CD14-positive monocyte (primary cell): Measurements from ENCODE around the gene S100A5. TPM values are rescaled to one million over a fixed set of nuclear protein-coding genes. Genes with fewer than 3 reads are reported as not detected.

ENCODE experiments used
- DNase-seq, 3 donors: peaks; one replicate each; pipeline ENCODE4 v3.0.0-alpha.2; 2011 to 2022
- H2AFZ ChIP-seq: 2 replicates; pipeline ENCODE4 v1.6.0; 2012; ENCODE audit warnings: mild to moderate bottlenecking, low read depth, low read length, inconsistent platforms; ENCODE audit not compliant: insufficient read depth, poor library complexity, severe bottlenecking
- H3K27ac ChIP-seq, 2 donors: 1 replicate in 1 of 2; 2 replicates in 1 of 2; pipeline ENCODE4 v1.5.1; 2012 to 2013; ENCODE audit warnings: low read length in 2 of 2, control low read depth in 1 of 2, inconsistent platforms in 1 of 2, low read depth in 1 of 2, mild to moderate bottlenecking in 1 of 2
- H3K27me3 ChIP-seq, 2 donors: one replicate each; pipeline versions ENCODE4 v1.6.0 to v1.6.1; 2011 to 2013; ENCODE audit warnings: low read length in 2 of 2; ENCODE audit not compliant: control insufficient read depth in 2 of 2, insufficient read depth in 2 of 2
- H3K36me3 ChIP-seq, 2 donors: replicated peaks in 1 of 2; 1 replicate in 1 of 2; 2 replicates in 1 of 2; pipeline versions ENCODE4 v1.5.1 to v1.6.1; 2012 to 2013; ENCODE audit warnings: low read length in 2 of 2, control low read depth in 1 of 2, inconsistent platforms in 1 of 2, mild to moderate bottlenecking in 1 of 2; ENCODE audit not compliant: insufficient read depth in 2 of 2, control insufficient read depth in 1 of 2
- H3K4me1 ChIP-seq, 2 donors: 1 replicate in 1 of 2; 2 replicates in 1 of 2; pipeline versions ENCODE4 v1.5.1 to v1.6.1; 2012 to 2013; ENCODE audit warnings: low read length in 2 of 2, control low read depth in 1 of 2, inconsistent platforms in 1 of 2, mild to moderate bottlenecking in 1 of 2, moderate library complexity in 1 of 2; ENCODE audit not compliant: insufficient read depth in 2 of 2, control insufficient read depth in 1 of 2
- H3K4me2 ChIP-seq: replicated peaks from 2 replicates; pipeline ENCODE3; 2012; ENCODE audit warnings: low read length, moderate library complexity, mild to moderate bottlenecking; ENCODE audit not compliant: poor library complexity, severe bottlenecking; ENCODE audit errors: extremely low read depth
- H3K4me3 ChIP-seq, 3 experiments: fragments of 200-600 bp in 1 of 3; sonication (generic) in 1 of 3; replicated peaks in 1 of 3; 1 replicate in 2 of 3; 2 replicates in 1 of 3; pipeline ENCODE4 v1.5.1; 2011 to 2013; ENCODE audit warnings: low read length in 3 of 3, mild to moderate bottlenecking in 3 of 3, control low read depth in 2 of 3, low read depth in 2 of 3, inconsistent platforms in 1 of 3, moderate library complexity in 1 of 3
- H3K79me2 ChIP-seq: 2 replicates; pipeline ENCODE4 v1.6.0; 2012; ENCODE audit warnings: mild to moderate bottlenecking, control low read depth, inconsistent platforms, low read length, moderate library complexity; ENCODE audit not compliant: insufficient read depth
- H3K9ac ChIP-seq: 2 replicates; pipeline ENCODE4 v1.6.0; 2017; ENCODE audit warnings: low read length, mild to moderate bottlenecking; ENCODE audit not compliant: insufficient read depth, poor library complexity, severe bottlenecking
- H3K9me3 ChIP-seq, 2 donors: replicated peaks in 1 of 2; 1 replicate in 1 of 2; 2 replicates in 1 of 2; pipeline versions ENCODE4 v1.5.1 to v1.6.1; 2012 to 2013; ENCODE audit warnings: low read length in 2 of 2, control low read depth in 1 of 2; ENCODE audit not compliant: control insufficient read depth in 1 of 2, insufficient read depth in 1 of 2
- H4K20me1 ChIP-seq: 2 replicates; pipeline ENCODE4 v1.6.0; 2012; ENCODE audit warnings: mild to moderate bottlenecking, low read length, control low read depth, moderate library complexity; ENCODE audit not compliant: insufficient read depth
- H3K27ac Mint-ChIP-seq, 7 donors: one replicate each; pipeline ENCODE4 v1.8.0; 2020; ENCODE audit warnings: mild to moderate bottlenecking in 7 of 7, mixed read lengths in 7 of 7, moderate library complexity in 6 of 7, inconsistent platforms in 2 of 7
- H3K27me3 Mint-ChIP-seq, 3 donors: one replicate each; pipeline ENCODE4 v1.8.0; 2021 to 2022; ENCODE audit warnings: low read depth in 3 of 3, mild to moderate bottlenecking in 3 of 3, mixed read lengths in 3 of 3, moderate library complexity in 3 of 3, inconsistent platforms in 1 of 3
- H3K36me3 Mint-ChIP-seq, 2 donors: one replicate each; pipeline ENCODE4 v1.8.0; 2020; ENCODE audit warnings: mixed read lengths in 2 of 2, inconsistent platforms in 1 of 2, mild to moderate bottlenecking in 1 of 2
- H3K4me1 Mint-ChIP-seq: one replicate; pipeline ENCODE4 v1.8.0; 2020; ENCODE audit warnings: mild to moderate bottlenecking, mixed read lengths
- H3K4me3 Mint-ChIP-seq, 2 donors: one replicate each; pipeline ENCODE4 v1.8.0; 2020; ENCODE audit warnings: mild to moderate bottlenecking in 2 of 2, mixed read lengths in 2 of 2, moderate library complexity in 1 of 2
- H3K9me3 Mint-ChIP-seq, 7 donors: one replicate each; pipeline ENCODE4 v1.8.0; 2020 to 2022; ENCODE audit warnings: mixed read lengths in 7 of 7, mild to moderate bottlenecking in 6 of 7, moderate library complexity in 6 of 7, inconsistent platforms in 2 of 7
- CTCF ChIP-seq: fragments of 200-600 bp; IDR thresholded peaks from one replicate; pipeline ENCODE4 v1.8.0; 2022; ENCODE audit warnings: antibody characterized with exemption, mild to moderate bottlenecking
- WGBS: methylation state at CpG from one replicate; pipeline ENCODE4 v1.1.5; 2013; ENCODE audit warnings: missing lambda C conversion rate; ENCODE audit not compliant: insufficient coverage; 5-methylcytosine and 5-hydroxymethylcytosine counted together
- intact Hi-C, 2 donors: fragments of 100-400 bp; cut with micrococcal nuclease; formaldehyde crosslinking; loops; one replicate each; pipeline versions ENCODE4 v1.15.0 to v1.15.1; 2023
- polyA plus RNA-seq, 3 donors: library from polyadenylated mRNA; depleted of rRNA in 1 of 3; unstranded in 2 of 3; stranded (reverse) in 1 of 3; fragments of 300-500 nt in 2 of 3; fragments of >200 nt in 1 of 3; fragmentation: Illumina TruSeq in 2 of 3; gene quantifications; 1 replicate in 2 of 3; 2 replicates in 1 of 3; pipeline ENCODE4 v1.2.3, GENCODE V29; 2012 to 2021

Gene S100A5
- polyA plus RNA-seq, 3 donors: 1.4 to 2.1 TPM; not detected in 1

- no peak overlapping the region for H3K9ac ChIP-seq
- no peaks in the 10 kb centered on the region for H3K27me3 ChIP-seq
- Mint-ChIP-seq H3K4me1 (peaks cover 85% of the 10 kb centered on the region), H3K4me3 (no peak overlapping the region), H3K27ac (peak overlapping the region in 6 of 7 donors; percentile 63 to 99 (median 96)), H3K27me3 (peaks cover 0 to 3% (median 0%) of the 10 kb centered on the region in 3 donors), H3K36me3 (peaks cover 24 to 34% of the 10 kb centered on the region in 2 donors), H3K9me3 (peaks cover 0 to 1% (median 0%) of the 10 kb centered on the region in 7 donors)
- WGBS: 100% methylated on average over 4 of the region's 6 CpGs
- H3K9me3 ChIP-seq: no peaks in the 10 kb centered on the region
- peaks cover 75 to 87% of the 10 kb centered on the region in 2 donors for H3K4me1 ChIP-seq
- peaks cover 6 to 7% of the 10 kb centered on the region in 2 donors for H3K36me3 ChIP-seq
- peak overlapping the region; percentile 96 to 98 for H3K27ac ChIP-seq
- no peak overlapping the region for H2AFZ ChIP-seq
- H3K4me3 ChIP-seq: no peak overlapping the region
- H3K4me2 ChIP-seq: no peak overlapping the region
- intact Hi-C loops: no loop called here
- no peak for TF ChIP-seq CTCF
- DNase-seq: no peak
- H4K20me1 ChIP-seq: peaks cover 34% of the 10 kb centered on the region
- peaks cover 40% of the 10 kb centered on the region for H3K79me2 ChIP-seq
Measured at GRCh38 chr1:153537376-153537730, 3.4 kb downstream of the S100A5 start.

GRCh38 chr1:153536671-153537375 is 3.9 kb downstream of the S100A5 start:
- H2AFZ ChIP-seq: no peak overlapping the region
- H3K9me3 ChIP-seq: no peaks in the 10 kb centered on the region
- Mint-ChIP-seq H3K27me3 (peaks cover 0 to 3% (median 0%) of the 10 kb centered on the region in 3 donors), H3K27ac (peak overlapping the region; percentile 95 to 99 (median 97)), H3K9me3 (peaks cover 0 to 1% (median 0%) of the 10 kb centered on the region in 7 donors), H3K4me3 (peak overlapping the region; percentile 93), H3K4me1 (peaks cover 84% of the 10 kb centered on the region), H3K36me3 (peaks cover 23 to 30% of the 10 kb centered on the region in 2 donors)
- H3K4me1 ChIP-seq: peaks cover 75 to 87% of the 10 kb centered on the region in 2 donors
- intact Hi-C loops: no loop called here
- H4K20me1 ChIP-seq: peaks cover 30% of the 10 kb centered on the region
- 48% methylated on average over 8 of the region's 9 CpGs for WGBS
- H3K36me3 ChIP-seq: peaks cover 4 to 6% of the 10 kb centered on the region in 2 donors
- H3K27me3 ChIP-seq: no peaks in the 10 kb centered on the region
- peaks cover 43% of the 10 kb centered on the region for H3K79me2 ChIP-seq
- no peak for TF ChIP-seq CTCF
- peak overlapping the region; percentile 93 for H3K9ac ChIP-seq
- H3K4me3 ChIP-seq: peak overlapping the region; percentile 70 to 91 (median 84)
- H3K4me2 ChIP-seq: peak overlapping the region; percentile 98
- H3K27ac ChIP-seq: peak overlapping the region; percentile 96 to 98
- peak in 2 of 3 donors; percentile 54 to 77 for DNase-seq
